Limb (tissue), 2 donors: Measurements from ENCODE around the gene DNMT1.

ENCODE experiments used
- DNase-seq, 2 donors: peaks; one replicate each; pipeline ENCODE4 v3.0.0-alpha.2; 2016; ENCODE audit errors: extremely low spot score in 2 of 2

DNMT1 gene

GRCh38 chr19:10095948-10096614 is 98.7 kb downstream of the DNMT1 start:
- peak; percentile 92 to 94 for DNase-seq

- DNase-seq, result no peak
Observed at GRCh38 chr19:10095622-10095947, 99.2 kb downstream of the DNMT1 start.

DNA sequence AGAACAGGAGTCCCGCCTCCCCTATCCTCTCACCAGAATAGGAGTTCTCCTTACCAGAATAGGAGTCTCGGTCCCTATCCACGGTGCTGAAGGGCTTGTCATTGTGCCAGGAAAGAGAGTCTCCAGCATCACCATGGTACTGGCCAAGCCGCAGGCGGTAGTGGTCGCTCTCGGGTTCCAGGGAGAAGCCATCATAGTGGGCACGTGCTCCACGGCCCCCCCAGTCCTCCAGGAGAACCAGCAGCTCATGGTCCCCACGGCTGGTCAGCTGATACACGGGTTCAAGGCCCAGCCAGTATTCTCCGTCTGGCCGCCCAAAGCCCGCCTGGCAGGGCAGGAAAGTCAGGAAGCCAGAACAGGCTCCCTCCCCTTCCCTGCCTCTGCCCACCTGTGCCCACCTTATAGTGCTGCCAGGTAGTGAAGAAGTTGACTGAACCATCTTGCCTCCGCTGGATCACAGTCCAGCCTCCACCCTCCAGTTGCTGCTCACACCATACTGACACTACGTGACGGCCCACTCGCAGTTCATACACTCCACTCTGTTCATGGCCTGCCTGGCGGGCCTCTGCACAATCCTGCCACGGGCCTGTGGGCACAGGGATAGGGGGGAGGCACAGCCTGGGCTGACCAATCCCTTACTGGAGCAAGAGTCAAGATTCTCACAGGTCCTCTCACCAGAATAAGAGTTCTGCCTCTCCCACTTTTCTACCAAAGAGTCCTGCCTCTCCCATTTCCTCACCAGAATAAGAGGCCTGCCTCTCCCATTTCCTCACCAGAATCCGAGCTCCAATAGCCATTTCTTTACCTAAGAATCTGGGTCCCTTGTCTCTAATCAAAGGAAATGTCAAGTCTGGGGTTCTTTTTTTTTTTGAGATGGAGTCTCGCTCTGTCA is 101.2 kb downstream of the DNMT1 start:
- DNase-seq, result peak in 1 of 2 donors; percentile 30

- DNase-seq, result no peak
Observed at GRCh38 chr19:10092648-10093294, 102.0 kb downstream of the DNMT1 start.

- DNase-seq, result peak in 1 of 2 donors; percentile 23
Observed at GRCh38 chr19:10091895-10092641, 102.7 kb downstream of the DNMT1 start.

DNA sequence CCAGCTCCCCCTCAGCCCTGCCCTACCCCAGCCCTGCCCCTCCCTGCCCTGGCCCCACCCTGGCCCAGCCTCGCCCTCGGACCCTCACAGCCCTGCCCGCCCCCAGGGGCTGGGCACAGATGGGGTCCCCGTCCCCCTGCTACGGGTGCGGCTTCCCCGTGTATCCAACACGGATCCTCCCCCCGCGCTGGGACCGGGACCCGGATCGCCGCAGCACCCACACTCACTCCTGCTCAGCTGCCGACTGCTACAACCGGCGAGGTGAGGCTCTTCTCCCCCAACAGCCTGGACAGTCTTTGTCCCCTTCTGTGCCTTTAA is 103.4 kb downstream of the DNMT1 start:
- peak in 1 of 2 donors; percentile 25 for DNase-seq

GRCh38 chr19:10089801-10090375 is 104.9 kb downstream of the DNMT1 start:
- no peak for DNase-seq

DNA sequence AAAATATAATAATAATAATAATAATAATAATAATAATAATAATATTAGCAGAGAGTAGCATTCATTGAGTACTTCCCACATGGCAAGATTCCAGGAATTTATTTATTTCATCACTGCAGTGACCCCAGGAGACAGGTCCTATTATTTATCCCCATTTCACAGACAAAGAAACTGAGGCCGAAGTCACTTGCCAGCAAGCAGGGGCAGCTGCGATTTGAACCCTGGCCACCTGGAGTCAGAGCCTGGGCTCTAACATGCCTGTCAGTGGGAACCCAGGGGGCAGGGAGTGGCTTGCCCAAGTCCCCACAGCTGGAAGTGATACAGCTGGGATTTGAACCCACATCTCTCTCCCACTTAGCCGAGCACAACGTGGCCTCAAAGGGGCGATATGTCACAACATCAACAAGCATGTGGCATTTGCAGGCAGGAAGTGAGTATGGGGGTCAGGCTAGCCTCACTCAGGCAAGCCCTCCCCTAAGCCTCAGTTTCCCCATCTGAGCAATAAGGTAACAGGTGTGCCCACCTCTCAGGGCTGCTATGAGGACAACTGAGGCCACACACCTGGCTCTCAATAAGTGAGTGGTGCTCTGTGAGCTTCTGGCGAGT is 105.7 kb downstream of the DNMT1 start:
- DNase-seq, result no peak

DNA sequence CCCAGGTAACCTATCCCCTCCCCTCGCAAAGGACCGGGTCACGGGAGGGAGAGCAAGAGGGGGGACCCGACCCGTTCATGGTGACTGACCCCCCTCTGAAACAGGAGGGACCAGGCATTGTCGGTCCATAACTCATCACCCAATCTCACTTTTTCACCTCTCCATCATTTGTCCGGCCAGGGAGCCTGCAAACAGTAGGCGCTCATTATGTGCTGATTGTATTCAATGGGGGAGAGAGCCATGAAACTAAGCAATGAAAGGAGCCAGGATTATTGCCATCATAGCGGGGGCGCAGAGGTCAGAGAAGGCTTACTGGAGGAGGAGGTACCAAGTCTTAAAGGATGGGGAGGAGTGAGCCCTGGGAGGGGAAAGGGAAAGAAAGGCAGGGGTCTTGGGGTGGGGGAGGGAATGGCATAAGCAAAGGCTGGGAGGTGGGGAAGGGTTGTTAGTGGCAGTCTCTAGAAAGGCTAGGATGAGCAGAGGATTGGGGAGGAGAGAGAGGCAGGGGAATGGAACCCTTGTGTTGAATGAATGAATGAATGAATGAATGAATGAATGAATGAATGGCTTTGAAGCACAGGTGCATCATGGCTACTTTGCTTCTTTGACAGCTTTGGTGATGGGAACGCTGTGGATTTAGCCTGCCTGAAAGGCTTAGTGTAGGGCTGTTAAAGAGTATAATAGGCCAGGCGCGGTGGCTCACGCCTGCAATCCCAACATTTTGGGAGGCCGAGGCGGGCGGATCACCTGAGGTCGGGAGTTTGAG is 107.3 kb downstream of the DNMT1 start:
- no peak for DNase-seq

- DNase-seq, result peak in 1 of 2 donors; percentile 47
Observed at GRCh38 chr19:10086591-10087192, 108.1 kb downstream of the DNMT1 start.

DNA sequence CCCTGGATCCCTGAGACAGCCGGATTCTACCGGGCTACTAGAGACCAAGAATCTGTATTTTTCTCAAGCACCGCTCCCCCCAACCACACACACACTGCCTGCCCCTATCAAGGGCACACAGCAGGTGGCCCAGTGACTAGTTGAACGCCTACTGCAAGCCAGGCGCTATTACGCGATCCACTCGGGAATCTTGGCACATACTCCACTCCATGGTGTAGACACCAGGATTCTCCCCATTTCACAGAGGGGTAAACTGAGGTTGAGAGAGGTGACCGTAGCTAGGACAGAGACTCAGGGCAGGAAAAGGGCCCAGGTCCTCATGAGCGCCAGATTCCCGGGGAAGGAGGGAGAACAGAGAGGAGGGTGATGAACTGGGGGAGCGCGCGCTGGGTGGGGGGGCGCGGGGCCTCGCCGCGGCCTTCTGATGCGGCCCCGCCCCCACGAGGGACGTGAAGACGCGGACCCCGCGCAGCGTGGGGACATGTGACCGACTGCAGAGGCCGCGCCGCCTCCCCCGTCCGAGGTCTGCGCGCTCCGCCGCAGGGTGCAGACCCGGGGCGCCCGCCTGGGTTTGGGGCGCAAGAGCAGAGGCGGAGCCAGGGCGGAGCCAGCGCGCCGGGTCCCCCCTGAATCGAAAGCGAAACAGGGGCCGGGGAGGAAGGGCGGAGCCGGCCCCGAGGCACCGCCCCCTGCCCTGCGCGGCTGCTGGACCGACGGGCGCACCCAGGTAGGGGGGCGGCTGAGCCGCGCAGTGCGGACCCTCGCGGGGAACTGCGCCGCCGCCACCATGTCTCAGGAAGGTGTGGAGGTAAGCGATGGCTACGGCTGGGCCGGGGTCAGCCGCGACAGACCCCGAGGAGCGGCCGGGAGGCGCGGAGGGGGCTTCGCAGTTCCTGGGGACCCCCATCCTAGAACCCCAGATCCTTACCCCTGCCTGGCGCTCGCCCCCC is 108.8 kb downstream of the DNMT1 start, which contains the start of gene SHFL:
SHFL (plus strand) TSS at position 677 of the 950 bp plus-strand sequence; CDS start at position 788, 111 bp downstream.
- DNase-seq, result peak; percentile 41 to 77

GRCh38 chr19:10084803-10085202 is 110.0 kb downstream of the DNMT1 start:
- no peak for DNase-seq

- no peak for DNase-seq
Observed at GRCh38 chr19:10083911-10084310, 110.8 kb downstream of the DNMT1 start.
